Measurements from ENCODE around the gene PCDH19.

- no peak for TF ChIP-seq CTCF (IDR thresholded peaks at IDR 0.05)
- TF ChIP-seq EZH2phosphoT487 (IDR thresholded peaks at IDR 0.05): no peak
- peak; percentile 40 for TF ChIP-seq EZH2 (IDR thresholded peaks at IDR 0.05)
Measured at GRCh38 chrX:100407784-100408712, 2.0 kb downstream of the PCDH19 start.
